HG03469 (cell line): ENCODE results near the gene RAD9A.

ENCODE experiments used
- ATAC-seq: cut with Tn5 transposase; IDR thresholded peaks from one replicate; pipeline ENCODE4 v1.9.1; 2021; ENCODE audit warnings: mild to moderate bottlenecking, moderate library complexity, moderate number of reproducible peaks; ENCODE audit not compliant: unreplicated experiment

The RAD9A gene

GRCh38 chr11:67408437-67409200 lies 16.8 kb downstream of the RAD9A start:
- no peak for ATAC-seq

- ATAC-seq: no peak
Observed at GRCh38 chr11:67409261-67409666, 17.5 kb downstream of the RAD9A start.

- ATAC-seq: no peak
Observed at GRCh38 chr11:67409781-67410368, 18.1 kb downstream of the RAD9A start.

- no peak for ATAC-seq
Observed at GRCh38 chr11:67410369-67410831, 18.6 kb downstream of the RAD9A start.

- no peak for ATAC-seq
Observed at GRCh38 chr11:67410984-67411784, 19.4 kb downstream of the RAD9A start.

- ATAC-seq: no peak
Observed at GRCh38 chr11:67411785-67412152, 20.0 kb downstream of the RAD9A start.

GRCh38 chr11:67412495-67413179 lies 20.9 kb downstream of the RAD9A start:
- no peak for ATAC-seq

- no peak for ATAC-seq
Observed at GRCh38 chr11:67413266-67413849, 21.6 kb downstream of the RAD9A start.

- no peak for ATAC-seq
Observed at GRCh38 chr11:67415501-67416304, 23.9 kb downstream of the RAD9A start, which contains the start of gene CARNS1. CARNS1 (plus strand) TSS chr11:67415678; CDS start chr11:67416200, 522 bp downstream.

- ATAC-seq: no peak
Observed at GRCh38 chr11:67416416-67417335, 24.9 kb downstream of the RAD9A start.

GRCh38 chr11:67417425-67417824 lies 25.6 kb downstream of the RAD9A start:
- no peak for ATAC-seq

GRCh38 chr11:67418476-67419281 lies 26.9 kb downstream of the RAD9A start:
- no peak for ATAC-seq

GRCh38 chr11:67419325-67420049 lies 27.7 kb downstream of the RAD9A start:
- ATAC-seq: no peak

- no peak for ATAC-seq
Observed at GRCh38 chr11:67420147-67420645, 28.4 kb downstream of the RAD9A start.

- peak; percentile 52 for ATAC-seq
Observed at GRCh38 chr11:67420646-67421429, 29.1 kb downstream of the RAD9A start.

GRCh38 chr11:67421430-67422031 lies 29.7 kb downstream of the RAD9A start:
- no peak for ATAC-seq
